OCI-LY7 (cell line): Measurements from ENCODE around the gene UVRAG. TPM values are rescaled to one million over a fixed set of nuclear protein-coding genes. Genes with fewer than 3 reads are reported as not detected.

Experiments used
- BruUV-seq: library from RNA; stranded (reverse); fragments of 400-500 nt; replicated peaks from 2 replicates; lab custom pipeline; 2021; lab: Mats Ljungman, UMichigan
- CTCF ChIA-PET: fragments of 300-600 bp; sonication (Branson Sonifier 250); formaldehyde crosslinking; loops from one replicate; lab custom pipeline; 2022; ENCODE audit warnings: antibody characterized with exemption; ENCODE audit not compliant: unreplicated experiment; lab: Charles Lee
- POLR2A ChIA-PET: fragments of 300-600 bp; sonication (Branson Sonifier 250); formaldehyde crosslinking; loops from one replicate; lab custom pipeline; 2022; ENCODE audit warnings: antibody characterized with exemption; lab: Charles Lee
- DNase-seq: peaks from one replicate; pipeline ENCODE4 v3.0.0-alpha.2; 2015; ENCODE audit warnings: low spot score
- H2AFZ ChIP-seq: fragments of 200-600 bp; sonication (generic), shearing (Covaris generic); 2 replicates; pipeline ENCODE4 v1.6.1; 2014; ENCODE audit warnings: mild to moderate bottlenecking, antibody characterized with exemption, low read length, moderate library complexity
- H3K27ac ChIP-seq: fragments of 200-600 bp; sonication (generic); 2 replicates; pipeline ENCODE4 v1.5.1; 2014; ENCODE audit warnings: mixed run types, low read depth, mild to moderate bottlenecking, moderate library complexity, low read length, inconsistent platforms; ENCODE audit not compliant: poor library complexity, severe bottlenecking
- H3K36me3 ChIP-seq: fragments of 200-600 bp; sonication (generic); 2 replicates; pipeline ENCODE4 v1.6.1; 2014; ENCODE audit warnings: mild to moderate bottlenecking, antibody characterized with exemption, low read length, moderate library complexity, mixed read lengths; ENCODE audit not compliant: insufficient read depth
- H3K4me1 ChIP-seq: fragments of 200-600 bp; sonication (generic); 2 replicates; pipeline ENCODE4 v1.5.1; 2014; ENCODE audit warnings: mild to moderate bottlenecking, low read length; ENCODE audit not compliant: insufficient read depth, poor library complexity, severe bottlenecking
- H3K4me2 ChIP-seq: fragments of 200-600 bp; sonication (generic); 2 replicates; pipeline ENCODE4 v1.6.1; 2014; ENCODE audit warnings: mild to moderate bottlenecking, low read length
- H3K4me3 ChIP-seq: fragments of 200-600 bp; sonication (generic); 2 replicates; pipeline ENCODE4 v1.5.1; 2014; ENCODE audit warnings: mild to moderate bottlenecking, low read depth, low read length; ENCODE audit not compliant: poor library complexity, severe bottlenecking
- H3K79me2 ChIP-seq: fragments of 200-600 bp; sonication (generic); 2 replicates; pipeline ENCODE4 v1.6.1; 2016; ENCODE audit warnings: low read depth, mild to moderate bottlenecking, low read length, moderate library complexity, mixed read lengths; ENCODE audit not compliant: insufficient read depth
- H3K9me2 ChIP-seq: fragments of 200-600 bp; sonication (generic); 2 replicates; pipeline ENCODE4 v1.6.1; 2016; ENCODE audit warnings: mild to moderate bottlenecking, low read length, mixed read lengths; ENCODE audit not compliant: insufficient read depth
- H3K9me3 ChIP-seq: fragments of 200-600 bp; sonication (generic); 2 replicates; pipeline ENCODE4 v1.6.1; 2014; ENCODE audit warnings: mild to moderate bottlenecking, mixed run types, low read length, mixed read lengths
- H4K20me1 ChIP-seq: fragments of 200-600 bp; sonication (generic); 2 replicates; pipeline ENCODE4 v1.6.1; 2014; ENCODE audit warnings: mild to moderate bottlenecking, antibody characterized with exemption, low read length, moderate library complexity, mixed read lengths; ENCODE audit not compliant: insufficient read depth
- CTCF ChIP-seq: fragments of 200-600 bp; sonication (generic); conservative IDR thresholded peaks from 2 replicates; pipeline ENCODE4 v1.5.1; 2014; ENCODE audit warnings: mild to moderate bottlenecking, antibody characterized with exemption, low read length, moderate library complexity, mixed read lengths
- EZH2phosphoT487 ChIP-seq: fragments of 200-600 bp; sonication (generic); IDR thresholded peaks from 2 replicates; pipeline ENCODE4 v1.6.1; 2018; ENCODE audit warnings: low read depth, borderline replicate concordance, mild to moderate bottlenecking, mixed run types, antibody characterized with exemption, low read length, moderate library complexity, mixed read lengths
- intact Hi-C: fragments of 100-400 bp; cut with micrococcal nuclease; formaldehyde crosslinking; loops from one replicate; pipeline ENCODE4 v1.10.0; 2022; ENCODE audit not compliant: unreplicated experiment
- total RNA-seq, 2 experiments: library from RNA; depleted of rRNA in 1 of 2; stranded (reverse); fragments of >200 nt in 1 of 2; shearing (Covaris generic) in 1 of 2; gene quantifications; 2 replicates each; pipeline ENCODE4 v1.2.3, GENCODE V29; 2014 to 2022

The UVRAG gene
- total RNA-seq, 2 experiments from 2014 or later, result 43.7 to 73.3 TPM

GRCh38 chr11:75945446-75945845, 130.4 kb downstream of the UVRAG start:
- DNase-seq, result no peak
- no peaks in the 10 kb centered on the region for H3K9me3 ChIP-seq
- H3K4me3 ChIP-seq, result no peak overlapping the region
- ChIA-PET CTCF (no interaction called here), POLR2A (interaction anchor here (0.6 to 1.3 kb wide), 3 partner anchors 11 to 89 kb away, joined by 3 to 5 read pairs (median 3); no protein-coding TSS in a partner anchor)
- no peaks in the 10 kb centered on the region; the same call in 1 of the 2 replicates for H3K79me2 ChIP-seq
- H3K9me2 ChIP-seq, result no peaks in the 10 kb centered on the region
- no peak for TF ChIP-seq CTCF
- no peak for TF ChIP-seq EZH2phosphoT487
- peaks cover 11% of the 10 kb centered on the region for H3K4me1 ChIP-seq
- H3K4me2 ChIP-seq, result no peak overlapping the region
- no peaks in the 10 kb centered on the region for H3K36me3 ChIP-seq
- peaks cover 6% of the 10 kb centered on the region; the same call in 1 of the 2 replicates for H4K20me1 ChIP-seq
- no peak overlapping the region for H3K27ac ChIP-seq
- intact Hi-C loops, result no loop called here
- no peak overlapping the region for H2AFZ ChIP-seq
- BruUV-seq, result no TSS peak

- no peak overlapping the region for H3K4me2 ChIP-seq
- no peaks in the 10 kb centered on the region for H3K36me3 ChIP-seq
- peaks cover 8% of the 10 kb centered on the region; the same call in 1 of the 2 replicates for H4K20me1 ChIP-seq
- POLR2A ChIA-PET, result interaction anchor here (0.6 to 1.3 kb wide), 2 partner anchors 11 to 61 kb away, joined by 3 to 5 read pairs; no protein-coding TSS in a partner anchor
- CTCF ChIA-PET, result no interaction called here
- TF ChIP-seq EZH2phosphoT487 (no peak), CTCF (no peak)
- H3K27ac ChIP-seq, result no peak overlapping the region
- H3K4me1 ChIP-seq, result peaks cover 8% of the 10 kb centered on the region
- no peaks in the 10 kb centered on the region for H3K9me3 ChIP-seq
- H3K79me2 ChIP-seq, result no peaks in the 10 kb centered on the region; the same call in 1 of the 2 replicates
- H2AFZ ChIP-seq, result no peak overlapping the region
- intact Hi-C loops, result no loop called here
- BruUV-seq, result no TSS peak
- DNase-seq, result no peak
- no peak overlapping the region for H3K4me3 ChIP-seq
- H3K9me2 ChIP-seq, result no peaks in the 10 kb centered on the region
Measured at GRCh38 chr11:75945947-75946346, 130.9 kb downstream of the UVRAG start.
